Suprapubic skin (tissue), 4 donors: ENCODE measurements around the gene CYP2A6.

Experiments
- EP300 ChIP-seq: sonication (generic); formaldehyde crosslinking; IDR thresholded peaks from one replicate; pipeline ENCODE4 v1.6.1; 2017; ENCODE audit warnings: antibody characterized with exemption
- POLR2A ChIP-seq, 2 donors: fragments of 450-650 bp; IDR thresholded peaks; one replicate each; pipeline ENCODE4 v1.6.1; 2017; ENCODE audit warnings: antibody characterized with exemption in 2 of 2, mild to moderate bottlenecking in 2 of 2, moderate library complexity in 2 of 2
- POLR2AphosphoS5 ChIP-seq, 3 donors: sonication (generic); formaldehyde crosslinking; IDR thresholded peaks; one replicate each; pipeline ENCODE4 v1.6.1; 2017; ENCODE audit warnings: antibody characterized with exemption in 3 of 3
- TF ChIP-seq, protein P1 (sequence below), 2 donors: fragments of 200-600 bp in 1 of 2; fragments of 450-650 bp in 1 of 2; sonication (generic) in 1 of 2; IDR thresholded peaks; one replicate each; pipeline ENCODE4 v1.5.1; 2016 to 2019; ENCODE audit warnings: antibody characterized with exemption in 2 of 2, mild to moderate bottlenecking in 1 of 2, moderate library complexity in 1 of 2

GRCh38 chr19:40858109-40858508 lies 7.9 kb upstream of the CYP2A6 start:
- TF ChIP-seq POLR2AphosphoS5 (IDR thresholded peaks at IDR 0.05) (no peak), POLR2A (IDR thresholded peaks at IDR 0.05) (no peak), EP300 (no peak)
- TF ChIP-seq, protein P1, sequence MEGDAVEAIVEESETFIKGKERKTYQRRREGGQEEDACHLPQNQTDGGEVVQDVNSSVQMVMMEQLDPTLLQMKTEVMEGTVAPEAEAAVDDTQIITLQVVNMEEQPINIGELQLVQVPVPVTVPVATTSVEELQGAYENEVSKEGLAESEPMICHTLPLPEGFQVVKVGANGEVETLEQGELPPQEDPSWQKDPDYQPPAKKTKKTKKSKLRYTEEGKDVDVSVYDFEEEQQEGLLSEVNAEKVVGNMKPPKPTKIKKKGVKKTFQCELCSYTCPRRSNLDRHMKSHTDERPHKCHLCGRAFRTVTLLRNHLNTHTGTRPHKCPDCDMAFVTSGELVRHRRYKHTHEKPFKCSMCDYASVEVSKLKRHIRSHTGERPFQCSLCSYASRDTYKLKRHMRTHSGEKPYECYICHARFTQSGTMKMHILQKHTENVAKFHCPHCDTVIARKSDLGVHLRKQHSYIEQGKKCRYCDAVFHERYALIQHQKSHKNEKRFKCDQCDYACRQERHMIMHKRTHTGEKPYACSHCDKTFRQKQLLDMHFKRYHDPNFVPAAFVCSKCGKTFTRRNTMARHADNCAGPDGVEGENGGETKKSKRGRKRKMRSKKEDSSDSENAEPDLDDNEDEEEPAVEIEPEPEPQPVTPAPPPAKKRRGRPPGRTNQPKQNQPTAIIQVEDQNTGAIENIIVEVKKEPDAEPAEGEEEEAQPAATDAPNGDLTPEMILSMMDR (IDR thresholded peaks at IDR 0.05): no peak
